ENCODE results near the gene CCL27.

GRCh38 chr9:34625186-34625486 is 37.3 kb downstream of the CCL27 start:
- no peak for TF ChIP-seq CTCF (IDR thresholded peaks at IDR 0.05)
- TF ChIP-seq EZH2 (IDR thresholded peaks at IDR 0.05; ENCODE audit: borderline replicate concordance, insufficient read depth, low read depth, low read length, poor library complexity, severe bottlenecking), result no peak

Measured in B cell (primary cell).